PC-3 (cell line): ENCODE measurements around the gene SFXN4.

Experiments used
- CTCF ChIP-seq: fragments of 300-600 bp; sonication (generic); conservative IDR thresholded peaks from 2 replicates; pipeline ENCODE4 v1.5.1; 2017; ENCODE audit warnings: antibody characterized with exemption, low read depth, mild to moderate bottlenecking, low read length
- EZH2 ChIP-seq: fragments of 300-600 bp; sonication (generic); IDR thresholded peaks from one replicate; pipeline ENCODE4 v1.6.1; 2017; ENCODE audit warnings: antibody characterized with exemption, mild to moderate bottlenecking, low read length; ENCODE audit not compliant: unreplicated experiment

GRCh38 chr10:119095640-119096039 is 69.9 kb downstream of the SFXN4 start:
- TF ChIP-seq CTCF (no peak), EZH2 (no peak)
